ENCODE results near the gene LITAF. TPM values are rescaled to one million over a fixed set of nuclear protein-coding genes. Genes with fewer than 3 reads are reported as not detected.

Gene LITAF
- total RNA-seq, 1 donor from 2014 or later: 30.4 TPM

DNA sequence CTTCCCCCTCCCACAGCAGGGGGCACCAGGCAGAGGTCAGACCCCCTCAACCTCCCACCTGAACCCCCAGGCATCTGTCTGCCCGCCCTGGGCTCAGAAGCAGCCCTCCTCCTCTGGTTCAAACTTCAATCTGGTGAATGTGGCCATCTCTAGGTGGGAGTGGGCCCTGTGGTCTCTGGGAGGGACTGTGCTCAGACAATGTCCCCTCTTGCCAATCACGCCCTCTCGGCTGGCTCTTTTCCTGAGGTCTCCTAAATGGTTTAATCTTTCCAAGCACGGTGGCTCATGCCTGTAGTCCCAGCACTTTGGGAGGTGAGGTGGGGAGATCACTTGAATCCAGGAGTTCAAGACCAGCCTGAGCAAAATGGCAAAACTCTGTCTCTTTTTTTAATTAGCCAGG, 15.2 kb downstream of the LITAF start:
- no peak overlapping the region for H3K4me3 ChIP-seq (ENCODE audit: low read depth, low read length)
- DNase-seq (ENCODE audit: low read depth): no peak
- TF ChIP-seq, protein P1, sequence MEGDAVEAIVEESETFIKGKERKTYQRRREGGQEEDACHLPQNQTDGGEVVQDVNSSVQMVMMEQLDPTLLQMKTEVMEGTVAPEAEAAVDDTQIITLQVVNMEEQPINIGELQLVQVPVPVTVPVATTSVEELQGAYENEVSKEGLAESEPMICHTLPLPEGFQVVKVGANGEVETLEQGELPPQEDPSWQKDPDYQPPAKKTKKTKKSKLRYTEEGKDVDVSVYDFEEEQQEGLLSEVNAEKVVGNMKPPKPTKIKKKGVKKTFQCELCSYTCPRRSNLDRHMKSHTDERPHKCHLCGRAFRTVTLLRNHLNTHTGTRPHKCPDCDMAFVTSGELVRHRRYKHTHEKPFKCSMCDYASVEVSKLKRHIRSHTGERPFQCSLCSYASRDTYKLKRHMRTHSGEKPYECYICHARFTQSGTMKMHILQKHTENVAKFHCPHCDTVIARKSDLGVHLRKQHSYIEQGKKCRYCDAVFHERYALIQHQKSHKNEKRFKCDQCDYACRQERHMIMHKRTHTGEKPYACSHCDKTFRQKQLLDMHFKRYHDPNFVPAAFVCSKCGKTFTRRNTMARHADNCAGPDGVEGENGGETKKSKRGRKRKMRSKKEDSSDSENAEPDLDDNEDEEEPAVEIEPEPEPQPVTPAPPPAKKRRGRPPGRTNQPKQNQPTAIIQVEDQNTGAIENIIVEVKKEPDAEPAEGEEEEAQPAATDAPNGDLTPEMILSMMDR (conservative IDR thresholded peaks at IDR 0.05; ENCODE audit: low read depth, low read length): no peak

DNA sequence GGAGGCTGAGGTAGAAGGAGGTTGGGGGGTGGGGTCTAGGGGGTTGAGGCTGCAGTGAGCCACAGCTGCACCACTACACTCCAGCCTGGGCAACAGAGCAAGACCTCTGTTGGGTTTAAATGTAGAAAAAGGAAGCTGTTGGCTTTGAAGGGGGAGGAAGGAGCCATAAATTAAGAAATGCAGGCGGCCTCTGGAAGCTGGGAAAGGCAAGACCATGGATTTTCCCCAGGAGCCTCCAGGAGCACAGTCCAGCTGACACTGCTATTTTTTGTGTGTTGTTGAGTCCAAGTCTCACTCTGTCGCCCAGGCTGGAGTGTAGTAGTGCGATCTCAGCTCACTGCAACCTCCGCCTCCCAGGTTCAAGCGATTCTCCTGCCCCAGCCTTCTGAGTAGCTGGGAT, 15.9 kb downstream of the LITAF start:
- TF ChIP-seq, protein P1 (conservative IDR thresholded peaks at IDR 0.05; ENCODE audit: low read depth, low read length): no peak
- H3K4me3 ChIP-seq (ENCODE audit: low read depth, low read length): no peak overlapping the region
- DNase-seq (ENCODE audit: low read depth): no peak

GRCh38 chr16:11570258-11570657, 16.5 kb downstream of the LITAF start:
- TF ChIP-seq, protein P1 (conservative IDR thresholded peaks at IDR 0.05; ENCODE audit: low read depth, low read length): no peak
- no peak for DNase-seq (ENCODE audit: low read depth)

GRCh38 chr16:11566398-11566797, 20.3 kb downstream of the LITAF start:
- DNase-seq (ENCODE audit: low read depth): no peak
- TF ChIP-seq, protein P1 (conservative IDR thresholded peaks at IDR 0.05; ENCODE audit: low read depth, low read length): no peak
- no peak overlapping the region for H3K4me3 ChIP-seq (ENCODE audit: low read depth, low read length)

More at GRCh38 chr16:11570258-11570657, 16.5 kb downstream of the LITAF start:
- H3K4me3 ChIP-seq (ENCODE audit: low read depth, low read length): no peak overlapping the region

DNA sequence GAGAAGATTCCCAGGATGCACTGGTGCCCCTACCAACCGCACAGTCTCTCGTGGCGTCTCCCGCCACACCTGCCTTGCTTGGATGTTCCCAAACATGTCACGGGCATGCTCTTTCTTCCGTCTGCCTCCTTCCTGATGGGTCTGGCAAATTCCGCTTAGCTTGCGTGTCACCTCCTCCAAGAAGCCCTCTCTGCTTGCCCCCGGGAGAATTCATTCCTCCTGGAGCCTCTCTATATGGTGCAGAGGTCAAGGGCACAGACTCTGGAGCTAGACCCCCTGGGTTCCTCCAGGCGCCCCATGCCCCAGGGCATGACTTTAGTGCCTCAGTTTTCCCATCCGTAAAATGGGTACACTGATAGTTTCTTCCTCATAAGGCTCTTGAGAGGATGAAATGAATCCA, 21.1 kb downstream of the LITAF start:
- TF ChIP-seq, protein P1 (conservative IDR thresholded peaks at IDR 0.05; ENCODE audit: low read depth, low read length): no peak
- no peak overlapping the region for H3K4me3 ChIP-seq (ENCODE audit: low read depth, low read length)
- DNase-seq (ENCODE audit: low read depth): no peak

- no peak overlapping the region for H3K4me3 ChIP-seq (ENCODE audit: low read depth, low read length)
- no peak for DNase-seq (ENCODE audit: low read depth)
- TF ChIP-seq, protein P1 (conservative IDR thresholded peaks at IDR 0.05; ENCODE audit: low read depth, low read length): no peak
These were observed 22.4 kb downstream of the LITAF start for GRCh38 chr16:11564046-11564926.
